C4-2B (cell line): ENCODE measurements around the gene OSBPL2.

Experiments used
- H3K27ac ChIP-seq: fragments of 450-650 bp; 2 replicates; pipeline ENCODE4 v1.5.1; 2017
- CTCF ChIP-seq: fragments of 450-650 bp; conservative IDR thresholded peaks from 2 replicates; pipeline ENCODE4 v1.5.1; 2017; ENCODE audit warnings: mild to moderate bottlenecking
- ZFX ChIP-seq: fragments of 450-650 bp; IDR thresholded peaks from 2 replicates; pipeline ENCODE4 v1.6.1; 2017

Gene OSBPL2

GRCh38 chr20:62273416-62273815, 35.1 kb downstream of the OSBPL2 start:
- TF ChIP-seq ZFX (no peak), CTCF (no peak)
- no peak overlapping the region for H3K27ac ChIP-seq

GRCh38 chr20:62274332-62274950, 36.1 kb downstream of the OSBPL2 start:
- TF ChIP-seq CTCF (no peak), ZFX (no peak)
- no peak overlapping the region for H3K27ac ChIP-seq

DNA sequence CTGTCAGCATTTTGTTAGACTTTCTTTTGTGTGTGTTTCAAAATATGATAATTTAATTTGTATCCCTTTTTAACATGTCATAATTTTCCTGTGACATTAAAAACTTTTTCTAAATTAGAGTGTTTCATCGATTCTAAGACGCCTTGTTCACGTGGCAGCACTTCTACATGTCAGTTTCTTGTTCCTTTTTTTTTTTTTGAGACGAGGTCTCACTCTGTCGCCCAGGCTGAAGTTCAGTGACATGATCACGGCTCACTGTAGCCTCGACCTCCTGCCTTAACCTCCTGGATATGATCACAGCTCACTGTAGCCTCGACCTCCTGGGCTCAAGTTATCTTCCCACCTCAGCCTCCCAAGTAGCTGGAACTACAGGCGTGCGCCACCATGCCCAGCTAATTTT, 36.9 kb downstream of the OSBPL2 start:
- no peak overlapping the region for H3K27ac ChIP-seq
- TF ChIP-seq CTCF (no peak), ZFX (no peak)

- no peak overlapping the region for H3K27ac ChIP-seq
- no peak for TF ChIP-seq CTCF
- TF ChIP-seq ZFX, result no peak
Observed at GRCh38 chr20:62276439-62276838, 38.1 kb downstream of the OSBPL2 start.

GRCh38 chr20:62277253-62277652, 38.9 kb downstream of the OSBPL2 start:
- no peak overlapping the region for H3K27ac ChIP-seq
- TF ChIP-seq CTCF (no peak), ZFX (no peak)

DNA sequence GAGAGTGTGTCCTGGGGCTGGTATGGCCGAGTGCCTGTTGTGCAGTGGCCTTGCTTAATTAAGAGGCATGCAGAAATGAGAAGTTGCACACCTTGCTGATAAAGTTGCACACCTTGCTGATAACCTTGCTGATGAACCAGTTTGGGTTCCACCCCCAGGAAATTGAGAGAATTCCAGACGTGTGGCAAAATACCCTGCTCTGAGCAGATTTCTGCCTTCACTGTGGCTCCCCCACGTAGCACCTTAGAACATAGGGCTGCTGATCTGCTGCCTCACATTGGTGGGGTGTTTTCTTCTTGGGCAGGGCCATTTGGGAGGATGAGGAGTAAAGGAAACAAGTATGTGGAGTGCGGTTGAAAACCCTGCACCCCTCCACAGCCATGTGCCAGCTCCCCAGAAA, 42.0 kb downstream of the OSBPL2 start:
- H3K27ac ChIP-seq, result no peak overlapping the region
- TF ChIP-seq CTCF, result no peak
- TF ChIP-seq ZFX, result no peak

DNA sequence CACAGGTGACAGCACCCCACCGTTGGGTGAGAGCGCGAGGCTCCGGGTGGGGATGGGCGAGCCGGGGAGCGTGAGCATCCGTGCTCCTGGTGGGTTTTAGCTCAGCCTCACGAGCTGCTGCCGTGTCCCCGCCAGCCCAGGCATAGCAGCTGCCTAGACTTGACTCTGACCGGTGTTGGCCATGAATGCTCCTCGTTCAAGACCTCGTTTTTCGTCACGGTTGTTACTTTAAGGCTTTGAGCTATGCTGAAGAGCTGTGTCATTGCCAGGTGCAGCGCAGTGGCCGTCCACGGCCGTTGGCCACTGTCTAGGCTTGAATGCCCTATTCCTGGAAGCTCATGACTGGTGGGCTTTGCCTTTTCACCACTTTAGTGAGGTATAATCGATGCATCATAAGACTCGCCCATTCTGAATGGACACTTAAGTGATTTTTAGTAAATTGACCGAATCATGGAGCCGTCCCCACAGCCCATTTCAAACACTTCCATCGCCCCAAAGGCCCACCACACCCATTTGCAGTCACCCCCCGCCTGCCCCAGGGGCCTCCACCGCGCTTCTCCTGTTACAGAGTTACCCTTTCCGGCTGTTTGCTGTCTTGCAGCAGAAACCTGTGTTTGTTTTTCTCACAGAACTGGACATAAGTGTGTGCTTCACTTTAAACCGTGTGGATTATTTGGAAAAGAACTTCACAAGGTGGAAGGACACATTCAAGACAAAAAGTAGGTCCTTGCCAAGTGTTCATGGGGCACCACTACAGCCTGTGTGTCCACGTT, 43.0 kb downstream of the OSBPL2 start:
- TF ChIP-seq ZFX (no peak), CTCF (no peak)
- no peak overlapping the region for H3K27ac ChIP-seq
